Osteoblast (primary cell): ENCODE results near the gene ACCSL. TPM values are rescaled to one million over a fixed set of nuclear protein-coding genes. Genes with fewer than 3 reads are reported as not detected.
A peak's percentile ranks its signal among the peaks of the same experiment; 100 is the strongest.

Experiments
- DNase-seq: peaks from one replicate; pipeline ENCODE4 v3.0.0; 2011; ENCODE audit warnings: low spot score, mixed read lengths; ENCODE audit not compliant: insufficient read length; ENCODE audit errors: missing footprints
- H2AFZ ChIP-seq: 2 replicates; pipeline ENCODE4 v1.6.0; 2011; ENCODE audit warnings: mild to moderate bottlenecking, low read length
- H3K27ac ChIP-seq: 2 replicates; pipeline ENCODE4 v1.5.1; 2011; ENCODE audit warnings: mild to moderate bottlenecking, low read depth, low read length, moderate library complexity
- H3K27me3 ChIP-seq: 2 replicates; pipeline ENCODE4 v1.6.0; 2012; ENCODE audit warnings: mild to moderate bottlenecking, control low read depth, inconsistent platforms, low read length, moderate library complexity; ENCODE audit not compliant: insufficient read depth
- H3K36me3 ChIP-seq: 2 replicates; pipeline ENCODE4 v1.5.1; 2011; ENCODE audit warnings: mild to moderate bottlenecking, low read length, control low read depth, moderate library complexity; ENCODE audit not compliant: insufficient read depth
- H3K4me1 ChIP-seq: 2 replicates; pipeline ENCODE4 v1.5.1; 2011; ENCODE audit warnings: mild to moderate bottlenecking, low read length, control low read depth, moderate library complexity; ENCODE audit not compliant: insufficient read depth
- H3K4me2 ChIP-seq: 2 replicates; pipeline ENCODE4 v1.6.0; 2011; ENCODE audit warnings: mild to moderate bottlenecking, low read length; ENCODE audit not compliant: insufficient read depth
- H3K4me3 ChIP-seq: fragments of 200-600 bp; sonication (generic); 3 replicates; pipeline ENCODE4 v1.5.1; 2012; ENCODE audit warnings: mild to moderate bottlenecking, low read length, inconsistent platforms; ENCODE audit not compliant: insufficient read depth
- H3K79me2 ChIP-seq: 2 replicates; pipeline ENCODE4 v1.6.0; 2012; ENCODE audit warnings: mild to moderate bottlenecking, low read length, control low read depth, inconsistent platforms; ENCODE audit not compliant: insufficient read depth
- H3K9me3 ChIP-seq: 2 replicates; pipeline ENCODE4 v1.5.1; 2011; ENCODE audit warnings: low read depth, low read length, control low read depth
- H4K20me1 ChIP-seq: 2 replicates; pipeline ENCODE4 v1.6.0; 2012; ENCODE audit warnings: mild to moderate bottlenecking, low read length, control low read depth; ENCODE audit not compliant: insufficient read depth
- total RNA-seq: library from RNA; depleted of rRNA; stranded (reverse); fragments of >200 nt; gene quantifications from 2 replicates; pipeline ENCODE4 v1.2.3, GENCODE V29; 2012
- TF ChIP-seq, protein P1 (sequence below): IDR thresholded peaks from 2 replicates; pipeline ENCODE4 v1.5.1; 2011; ENCODE audit warnings: mild to moderate bottlenecking, low read depth, low read length, moderate library complexity; ENCODE audit errors: extremely low read depth

Gene ACCSL
- total RNA-seq, 1 donor, result not detected

DNA sequence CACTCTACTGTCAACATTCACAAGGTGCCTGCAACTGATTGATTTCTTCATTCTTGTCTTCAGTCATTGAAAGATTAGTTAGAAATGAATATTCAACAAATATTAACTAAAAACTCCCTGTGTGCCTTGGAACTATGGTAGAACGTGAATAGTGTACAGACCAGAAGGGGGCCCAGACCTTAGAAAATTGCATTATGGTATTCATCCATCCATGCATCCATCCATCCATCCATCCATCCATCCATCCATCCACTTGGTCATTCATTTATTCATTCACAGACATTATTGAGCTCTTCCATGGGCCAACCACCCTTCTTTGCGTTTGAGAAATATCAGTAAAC is 10.2 kb upstream of the ACCSL start:
- H3K27ac ChIP-seq, result no peak overlapping the region
- no peaks in the 10 kb centered on the region for H4K20me1 ChIP-seq
- H3K4me3 ChIP-seq, result no peak overlapping the region
- no peak for DNase-seq
- TF ChIP-seq, protein P1, sequence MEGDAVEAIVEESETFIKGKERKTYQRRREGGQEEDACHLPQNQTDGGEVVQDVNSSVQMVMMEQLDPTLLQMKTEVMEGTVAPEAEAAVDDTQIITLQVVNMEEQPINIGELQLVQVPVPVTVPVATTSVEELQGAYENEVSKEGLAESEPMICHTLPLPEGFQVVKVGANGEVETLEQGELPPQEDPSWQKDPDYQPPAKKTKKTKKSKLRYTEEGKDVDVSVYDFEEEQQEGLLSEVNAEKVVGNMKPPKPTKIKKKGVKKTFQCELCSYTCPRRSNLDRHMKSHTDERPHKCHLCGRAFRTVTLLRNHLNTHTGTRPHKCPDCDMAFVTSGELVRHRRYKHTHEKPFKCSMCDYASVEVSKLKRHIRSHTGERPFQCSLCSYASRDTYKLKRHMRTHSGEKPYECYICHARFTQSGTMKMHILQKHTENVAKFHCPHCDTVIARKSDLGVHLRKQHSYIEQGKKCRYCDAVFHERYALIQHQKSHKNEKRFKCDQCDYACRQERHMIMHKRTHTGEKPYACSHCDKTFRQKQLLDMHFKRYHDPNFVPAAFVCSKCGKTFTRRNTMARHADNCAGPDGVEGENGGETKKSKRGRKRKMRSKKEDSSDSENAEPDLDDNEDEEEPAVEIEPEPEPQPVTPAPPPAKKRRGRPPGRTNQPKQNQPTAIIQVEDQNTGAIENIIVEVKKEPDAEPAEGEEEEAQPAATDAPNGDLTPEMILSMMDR, result peak; percentile 4
- peaks cover 3% of the 10 kb centered on the region for H3K9me3 ChIP-seq
- H3K27me3 ChIP-seq, result no peaks in the 10 kb centered on the region
- no peaks in the 10 kb centered on the region for H3K36me3 ChIP-seq
- H3K79me2 ChIP-seq, result no peaks in the 10 kb centered on the region
- H3K4me1 ChIP-seq, result peaks cover 15% of the 10 kb centered on the region
- H2AFZ ChIP-seq, result no peak overlapping the region
- no peak overlapping the region for H3K4me2 ChIP-seq

DNA sequence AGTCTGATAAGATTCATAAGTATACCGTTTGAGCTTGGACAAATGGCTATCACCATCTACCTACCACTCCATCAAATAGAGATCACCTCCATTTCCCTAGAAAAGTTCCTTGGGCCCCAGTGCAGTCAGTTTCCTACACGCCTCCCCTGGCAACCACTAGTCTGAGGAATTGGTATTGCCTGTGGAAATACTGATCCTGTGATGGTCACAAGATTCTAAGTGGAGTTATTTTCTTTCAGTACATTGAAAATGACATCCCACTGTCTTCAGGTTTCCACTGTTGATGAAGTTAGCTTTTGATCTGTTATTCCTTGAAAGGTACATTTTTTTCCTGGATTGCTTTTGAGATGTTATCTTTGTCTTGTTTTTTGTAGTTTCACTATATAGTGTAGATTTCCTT is 4.6 kb upstream of the ACCSL start:
- DNase-seq, result no peak
- no peak overlapping the region for H2AFZ ChIP-seq
- H3K4me1 ChIP-seq, result no peaks in the 10 kb centered on the region
- no peak overlapping the region for H3K27ac ChIP-seq
- no peaks in the 10 kb centered on the region for H3K36me3 ChIP-seq
- no peaks in the 10 kb centered on the region for H3K79me2 ChIP-seq
- no peak overlapping the region for H3K4me2 ChIP-seq
- no peak overlapping the region for H3K4me3 ChIP-seq
- TF ChIP-seq, protein P1, result no peak
- H3K27me3 ChIP-seq, result peaks cover 20% of the 10 kb centered on the region
- H3K9me3 ChIP-seq, result peaks cover 3% of the 10 kb centered on the region
- no peaks in the 10 kb centered on the region for H4K20me1 ChIP-seq

- no peak overlapping the region for H3K4me2 ChIP-seq
- no peak overlapping the region for H2AFZ ChIP-seq
- H3K9me3 ChIP-seq, result peaks cover 1% of the 10 kb centered on the region
- H4K20me1 ChIP-seq, result no peaks in the 10 kb centered on the region
- TF ChIP-seq, protein P1, result no peak
- no peaks in the 10 kb centered on the region for H3K36me3 ChIP-seq
- no peaks in the 10 kb centered on the region for H3K79me2 ChIP-seq
- no peaks in the 10 kb centered on the region for H3K4me1 ChIP-seq
- peaks cover 20% of the 10 kb centered on the region for H3K27me3 ChIP-seq
- DNase-seq, result no peak
- H3K27ac ChIP-seq, result no peak overlapping the region
- H3K4me3 ChIP-seq, result no peak overlapping the region
Observed at GRCh38 chr11:44046182-44046581, 1.6 kb upstream of the ACCSL start.

DNA sequence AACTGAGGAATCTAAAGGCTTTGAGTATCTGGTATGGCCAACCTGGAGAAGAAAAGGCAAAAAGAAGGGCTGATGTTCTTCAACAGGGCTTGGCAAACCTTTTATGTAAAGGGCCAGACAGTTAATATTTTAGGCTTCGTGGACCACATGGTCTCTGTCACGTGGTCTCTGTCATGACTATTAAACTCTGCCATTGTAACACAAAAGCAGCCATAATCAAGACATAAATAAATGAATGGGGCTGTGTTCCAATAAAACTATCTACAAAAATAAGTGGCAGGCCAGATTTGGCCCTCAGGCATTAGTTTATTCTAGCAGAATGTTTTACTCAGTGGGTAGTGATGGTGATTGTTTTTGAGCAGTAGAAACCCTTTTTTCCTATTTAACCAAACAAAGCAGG is 483 bp upstream of the ACCSL start:
- no peaks in the 10 kb centered on the region for H3K36me3 ChIP-seq
- DNase-seq, result peak; percentile 21
- peaks cover 21% of the 10 kb centered on the region for H3K27me3 ChIP-seq
- no peaks in the 10 kb centered on the region for H4K20me1 ChIP-seq
- no peaks in the 10 kb centered on the region for H3K9me3 ChIP-seq
- TF ChIP-seq, protein P1, result no peak
- H3K4me3 ChIP-seq, result no peak overlapping the region
- H3K4me2 ChIP-seq, result no peak overlapping the region
- no peak overlapping the region for H2AFZ ChIP-seq
- no peaks in the 10 kb centered on the region for H3K4me1 ChIP-seq
- H3K27ac ChIP-seq, result no peak overlapping the region
- no peaks in the 10 kb centered on the region for H3K79me2 ChIP-seq
